ENCODE data around the gene XPO5.
"Not testable (repeated sequence)": the region's sequence is repeated elsewhere in the genome, so short reads cannot be mapped to it uniquely, and the experiment has no call there.

Gene XPO5

GRCh38 chr6:43516367-43516696 lies 59.5 kb downstream of the XPO5 start:
- no peak for DNase-seq

- DNase-seq, result no peak
These were observed 60.0 kb downstream of the XPO5 start for GRCh38 chr6:43515808-43516207.

- no peak for DNase-seq
These were observed 63.9 kb downstream of the XPO5 start for GRCh38 chr6:43511824-43512415.

GRCh38 chr6:43510827-43511163 lies 65.0 kb downstream of the XPO5 start:
- DNase-seq, result no peak

GRCh38 chr6:43509984-43510826 lies 65.6 kb downstream of the XPO5 start, which contains the start of gene LRRC73:
Gene LRRC73, minus strand, starts transcription at chr6:43510346. Its CDS starts 561 bp downstream, at chr6:43509785.
- peak in 1 of 2 donors; percentile 67 for DNase-seq

- no peak for DNase-seq
These were observed 66.5 kb downstream of the XPO5 start for GRCh38 chr6:43509142-43509983.

GRCh38 chr6:43508481-43509141 lies 67.2 kb downstream of the XPO5 start:
- DNase-seq, result no peak

GRCh38 chr6:43506667-43507471 lies 69.0 kb downstream of the XPO5 start:
- peak; percentile 49 to 76 for DNase-seq

- DNase-seq, result no peak
These were observed 69.7 kb downstream of the XPO5 start for GRCh38 chr6:43506171-43506570.

GRCh38 chr6:43505718-43506117 lies 70.1 kb downstream of the XPO5 start:
- DNase-seq, result no peak

GRCh38 chr6:43504756-43505593 lies 70.9 kb downstream of the XPO5 start:
- no peak for DNase-seq

- DNase-seq, result no peak
These were observed 72.4 kb downstream of the XPO5 start for GRCh38 chr6:43503443-43503842.

- DNase-seq, result no peak
These were observed 73.2 kb downstream of the XPO5 start for GRCh38 chr6:43502666-43503065.

GRCh38 chr6:43500921-43501320 lies 74.9 kb downstream of the XPO5 start:
- DNase-seq, result no peak

- no peak for DNase-seq
These were observed 76.6 kb downstream of the XPO5 start for GRCh38 chr6:43499028-43499815.

GRCh38 chr6:43498291-43498690 lies 77.5 kb downstream of the XPO5 start:
- not testable (repeated sequence) for DNase-seq

GRCh38 chr6:43497689-43498088 lies 78.1 kb downstream of the XPO5 start:
- no peak for DNase-seq

GRCh38 chr6:43497129-43497396 lies 78.8 kb downstream of the XPO5 start:
- no peak for DNase-seq

- DNase-seq, result no peak
These were observed 79.3 kb downstream of the XPO5 start for GRCh38 chr6:43496370-43497128.

- DNase-seq, result no peak
These were observed 80.4 kb downstream of the XPO5 start for GRCh38 chr6:43495409-43495941.

Data from bone marrow (tissue), 2 donors.